ENCODE data around the gene FOLR1. TPM values are rescaled to one million over a fixed set of nuclear protein-coding genes. Genes with fewer than 3 reads are reported as not detected.
A peak's percentile ranks its signal among the peaks of the same experiment; 100 is the strongest.

The FOLR1 gene
- total RNA-seq, 1 experiment from 2014 or later, result 0.40 TPM

- Mint-ChIP-seq H3K36me3 (ENCODE audit: insufficient read depth, unreplicated experiment) (no peaks in the 10 kb centered on the region), H3K27ac (ENCODE audit: low read depth, unreplicated experiment) (peak overlapping the region; percentile 39), H3K4me3 (ENCODE audit: unreplicated experiment) (peak overlapping the region; percentile 87), H3K4me1 (ENCODE audit: insufficient read depth, unreplicated experiment) (peaks cover 8% of the 10 kb centered on the region), H3K27me3 (ENCODE audit: insufficient read depth, unreplicated experiment) (peaks cover 13% of the 10 kb centered on the region), H3K9me3 (ENCODE audit: unreplicated experiment) (no peaks in the 10 kb centered on the region)
- ChIA-PET POLR2A (interaction anchor here (0.7 to 3.8 kb wide), 17 partner anchors 8 to 294 kb away, joined by 3 to 27 read pairs (median 5); partner anchors contain the start of genes ANAPC15, RNF121 and XNDC1N), CTCF (interaction anchor here (0.6 to 2.3 kb wide), 12 partner anchors 10 to 984 kb away, joined by 3 to 11 read pairs (median 3); no protein-coding TSS in a partner anchor)
- TF ChIP-seq CTCF (IDR thresholded peaks at IDR 0.05; ENCODE audit: unreplicated experiment), result no peak
- BruUV-seq (replicated peaks), result no TSS peak
- no peak for DNase-seq (ENCODE audit: unreplicated experiment)
- intact Hi-C loops (cut with micrococcal nuclease), result no loop called here
These were observed 30.4 kb downstream of the FOLR1 start for GRCh38 chr11:72222106-72222891.

- BruUV-seq (replicated peaks), result no TSS peak
These were observed 31.1 kb downstream of the FOLR1 start for GRCh38 chr11:72222907-72223614.

GRCh38 chr11:72223615-72224563, 31.9 kb downstream of the FOLR1 start:
- Mint-ChIP-seq H3K27me3 (ENCODE audit: insufficient read depth, unreplicated experiment) (no peaks in the 10 kb centered on the region), H3K27ac (ENCODE audit: low read depth, unreplicated experiment) (peak overlapping the region; percentile 84), H3K4me1 (ENCODE audit: insufficient read depth, unreplicated experiment) (peaks cover 8% of the 10 kb centered on the region), H3K4me3 (ENCODE audit: unreplicated experiment) (peak overlapping the region; percentile 87), H3K36me3 (ENCODE audit: insufficient read depth, unreplicated experiment) (peaks cover 10% of the 10 kb centered on the region), H3K9me3 (ENCODE audit: unreplicated experiment) (no peaks in the 10 kb centered on the region)
- ChIA-PET POLR2A (interaction anchor here (0.7 to 3.8 kb wide), 29 partner anchors 10 to 295 kb away, joined by 3 to 27 read pairs (median 4); partner anchors contain the start of genes ANAPC15, RNF121 and XNDC1N), CTCF (interaction anchor here (0.7 to 2.3 kb wide), 8 partner anchors 12 to 252 kb away, joined by 3 to 11 read pairs (median 4); no protein-coding TSS in a partner anchor)
- peak; percentile 69 for DNase-seq (ENCODE audit: unreplicated experiment)
- no TSS peak for BruUV-seq (replicated peaks)
- TF ChIP-seq CTCF (IDR thresholded peaks at IDR 0.05; ENCODE audit: unreplicated experiment), result no peak
- intact Hi-C loops (cut with micrococcal nuclease), result loop anchor here (1.0 to 2.0 kb wide), 2 partner anchors 41 to 121 kb away; partner anchors contain the start of gene LAMTOR1

More at GRCh38 chr11:72222907-72223614, 31.1 kb downstream of the FOLR1 start:
- intact Hi-C loops (cut with micrococcal nuclease), result no loop called here
- Mint-ChIP-seq H3K4me3 (ENCODE audit: unreplicated experiment) (peak overlapping the region; percentile 87), H3K4me1 (ENCODE audit: insufficient read depth, unreplicated experiment) (peaks cover 8% of the 10 kb centered on the region), H3K36me3 (ENCODE audit: insufficient read depth, unreplicated experiment) (peaks cover 2% of the 10 kb centered on the region), H3K9me3 (ENCODE audit: unreplicated experiment) (no peaks in the 10 kb centered on the region), H3K27me3 (ENCODE audit: insufficient read depth, unreplicated experiment) (peaks cover 5% of the 10 kb centered on the region), H3K27ac (ENCODE audit: low read depth, unreplicated experiment) (peak overlapping the region; percentile 39)
- peak; percentile 94 for DNase-seq (ENCODE audit: unreplicated experiment)
- ChIA-PET POLR2A (interaction anchor here (0.7 to 3.8 kb wide), 27 partner anchors 9 to 294 kb away, joined by 3 to 27 read pairs (median 3); partner anchors contain the start of genes ANAPC15, RNF121 and XNDC1N), CTCF (interaction anchor here (0.6 to 2.3 kb wide), 12 partner anchors 11 to 251 kb away, joined by 3 to 11 read pairs (median 3); no protein-coding TSS in a partner anchor)
- no peak for TF ChIP-seq CTCF (IDR thresholded peaks at IDR 0.05; ENCODE audit: unreplicated experiment)

Data from MCF 10A (cell line).